HG03520 (cell line): Measurements from ENCODE around the gene GOLGA1.
"Not testable (repeated sequence)": the region's sequence is repeated elsewhere in the genome, so short reads cannot be mapped to it uniquely, and the experiment has no call there.

Experiments used
- ATAC-seq: cut with Tn5 transposase; IDR thresholded peaks from one replicate; pipeline ENCODE4 v1.9.1; 2021; ENCODE audit warnings: mild to moderate bottlenecking, moderate library complexity; ENCODE audit not compliant: unreplicated experiment

The GOLGA1 gene

GRCh38 chr9:124859803-124860581, 80.9 kb downstream of the GOLGA1 start:
- no peak for ATAC-seq

GRCh38 chr9:124858330-124859046, 82.4 kb downstream of the GOLGA1 start:
- no peak for ATAC-seq

GRCh38 chr9:124857533-124858162, 83.2 kb downstream of the GOLGA1 start:
- ATAC-seq, result no peak

GRCh38 chr9:124855944-124856765, 84.7 kb downstream of the GOLGA1 start:
- ATAC-seq, result no peak

- ATAC-seq, result no peak
These were observed 85.3 kb downstream of the GOLGA1 start for GRCh38 chr9:124855566-124855943.

GRCh38 chr9:124854822-124855221, 86.1 kb downstream of the GOLGA1 start:
- ATAC-seq, result no peak

- no peak for ATAC-seq
These were observed 86.7 kb downstream of the GOLGA1 start for GRCh38 chr9:124854161-124854560.

- ATAC-seq, result no peak
These were observed 87.2 kb downstream of the GOLGA1 start for GRCh38 chr9:124853605-124854143.

GRCh38 chr9:124852829-124853531, 87.9 kb downstream of the GOLGA1 start, which contains the start of gene WDR38:
Gene WDR38, plus strand, starts transcription at chr9:124853460. Its CDS starts 72 bp downstream, at chr9:124853532.
- ATAC-seq, result peak; percentile 56

- ATAC-seq, result no peak
These were observed 88.6 kb downstream of the GOLGA1 start for GRCh38 chr9:124852121-124852828.

- ATAC-seq, result no peak
These were observed 91.1 kb downstream of the GOLGA1 start for GRCh38 chr9:124849801-124850200.

GRCh38 chr9:124846969-124847368, 93.9 kb downstream of the GOLGA1 start:
- ATAC-seq, result no peak

GRCh38 chr9:124846467-124846866, 94.4 kb downstream of the GOLGA1 start:
- ATAC-seq, result not testable (repeated sequence)

GRCh38 chr9:124844291-124844690, 96.6 kb downstream of the GOLGA1 start:
- ATAC-seq, result no peak

GRCh38 chr9:124843456-124844034, 97.3 kb downstream of the GOLGA1 start:
- no peak for ATAC-seq

GRCh38 chr9:124841075-124841821, 99.6 kb downstream of the GOLGA1 start:
- no peak for ATAC-seq

GRCh38 chr9:124840300-124840833, 100.5 kb downstream of the GOLGA1 start:
- ATAC-seq, result no peak
